Peyer's patch (tissue), 4 donors: ENCODE measurements around the gene LSM10.

Source experiments
- CTCF ChIP-seq, 6 experiments: fragments of 450-650 bp in 4 of 6; fragments of 200-600 bp in 2 of 6; sonication (generic) in 1 of 6; IDR thresholded peaks; one replicate each; pipeline ENCODE4 v1.5.1; 2017 to 2019; ENCODE audit warnings: antibody characterized with exemption in 6 of 6, mild to moderate bottlenecking in 3 of 6, moderate library complexity in 1 of 6
- POLR2A ChIP-seq, 2 donors: fragments of 450-650 bp; IDR thresholded peaks; one replicate each; pipeline ENCODE4 v1.5.1; 2017; ENCODE audit warnings: antibody characterized with exemption in 2 of 2, mild to moderate bottlenecking in 2 of 2, moderate library complexity in 2 of 2

DNA sequence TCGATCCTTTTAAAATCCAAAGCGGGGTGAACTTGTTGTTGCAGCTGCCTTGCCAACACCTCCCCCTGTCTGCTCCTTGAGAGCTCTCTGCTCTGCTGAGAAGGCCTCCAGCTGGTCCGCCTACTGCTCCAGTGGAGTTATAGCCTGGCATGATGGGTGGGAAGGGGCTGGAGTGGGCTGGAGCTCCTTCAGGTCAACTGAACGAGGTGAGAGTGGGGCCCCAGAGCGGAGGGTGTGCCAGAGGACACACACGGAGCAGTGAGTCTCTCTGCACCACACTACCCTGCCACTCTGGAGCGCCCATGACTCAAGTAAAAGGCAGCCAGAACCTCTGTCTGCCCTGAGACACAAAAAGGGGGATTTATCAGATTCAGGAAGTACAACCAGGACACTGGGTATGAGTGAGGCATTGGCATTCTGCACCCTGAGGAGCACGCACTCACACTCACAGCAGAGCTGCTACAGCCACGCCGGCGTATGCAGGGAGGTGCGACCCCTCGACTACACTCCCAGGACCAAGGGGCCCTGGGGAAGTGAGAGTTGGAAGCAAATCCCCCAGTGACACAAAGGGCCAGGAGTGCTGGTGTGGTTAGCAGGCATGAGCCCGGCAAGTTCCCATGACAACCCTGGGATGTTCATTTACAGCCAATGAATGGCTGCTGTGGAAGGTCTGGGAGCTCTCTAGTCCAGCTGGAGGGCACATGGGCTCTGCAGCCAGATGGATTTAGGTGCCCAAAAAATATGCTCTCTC is 46.3 kb downstream of the LSM10 start:
- TF ChIP-seq CTCF (IDR thresholded peaks at IDR 0.05) (no peak), POLR2A (IDR thresholded peaks at IDR 0.05) (no peak)
